Activated naive CD4-positive, alpha-beta T cell treated with anti-CD3 and anti-CD28 coated beads, Interleukin-2, amount 10 ng/mL, durations not matched to agents 7 days and 5 days (primary cell): ENCODE measurements around the gene LPCAT2.

ENCODE experiments used
- CTCF ChIA-PET: fragments of 350-600 bp; sonication (Branson Sonifier 250); formaldehyde crosslinking; loops from one replicate; lab custom pipeline; 2021; ENCODE audit warnings: antibody characterized with exemption; lab: Charles Lee
- DNase-seq: peaks from one replicate; pipeline ENCODE4 v3.0.0-alpha.2; 2020
- H3K27ac Mint-ChIP-seq: one replicate; pipeline ENCODE4 v1.8.0; 2021; ENCODE audit warnings: mild to moderate bottlenecking, moderate library complexity, mixed read lengths
- H3K27me3 Mint-ChIP-seq: one replicate; pipeline ENCODE4 v1.8.0; 2021; ENCODE audit warnings: mild to moderate bottlenecking, mixed read lengths
- H3K36me3 Mint-ChIP-seq: one replicate; pipeline ENCODE4 v1.8.0; 2021; ENCODE audit warnings: mixed read lengths
- H3K4me1 Mint-ChIP-seq: one replicate; pipeline ENCODE4 v1.8.0; 2021; ENCODE audit warnings: mixed read lengths
- H3K4me3 Mint-ChIP-seq: one replicate; pipeline ENCODE4 v1.8.0; 2021; ENCODE audit warnings: mild to moderate bottlenecking, moderate library complexity, mixed read lengths
- H3K9me3 Mint-ChIP-seq: one replicate; pipeline ENCODE4 v1.8.0; 2021; ENCODE audit warnings: mixed read lengths

Gene LPCAT2

GRCh38 chr16:55562936-55563335, 54.1 kb downstream of the LPCAT2 start:
- Mint-ChIP-seq H3K4me3 (no peak overlapping the region), H3K27me3 (peaks cover 9% of the 10 kb centered on the region), H3K27ac (no peak overlapping the region), H3K9me3 (no peaks in the 10 kb centered on the region), H3K36me3 (no peaks in the 10 kb centered on the region), H3K4me1 (no peaks in the 10 kb centered on the region)
- CTCF ChIA-PET, result no interaction called here
- DNase-seq, result no peak

DNA sequence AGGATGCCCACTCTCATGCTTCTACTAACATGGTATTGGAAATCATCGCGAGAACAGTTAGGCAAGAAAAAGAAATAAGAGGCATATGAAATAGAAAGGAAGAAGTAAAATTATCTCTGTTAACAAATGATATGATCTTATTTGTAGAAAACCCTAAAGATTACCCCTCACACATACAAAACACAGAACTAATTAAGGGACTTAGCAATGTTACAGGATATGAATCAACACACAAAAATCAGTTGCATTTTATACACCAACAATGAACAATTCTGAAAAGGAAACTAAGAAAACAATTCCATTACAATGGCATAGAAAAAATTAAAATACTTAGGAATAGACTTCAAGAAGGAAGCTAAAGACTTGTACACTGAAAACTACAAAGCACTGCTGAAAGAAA, 54.9 kb downstream of the LPCAT2 start:
- peaks cover 9% of the 10 kb centered on the region for H3K27me3 Mint-ChIP-seq
- H3K9me3 Mint-ChIP-seq, result no peaks in the 10 kb centered on the region
- no peaks in the 10 kb centered on the region for H3K36me3 Mint-ChIP-seq
- H3K27ac Mint-ChIP-seq, result no peak overlapping the region
- CTCF ChIA-PET, result no interaction called here
- no peak overlapping the region for H3K4me3 Mint-ChIP-seq
- DNase-seq, result no peak
- no peaks in the 10 kb centered on the region for H3K4me1 Mint-ChIP-seq

GRCh38 chr16:55565086-55565485, 56.2 kb downstream of the LPCAT2 start:
- Mint-ChIP-seq H3K36me3 (no peaks in the 10 kb centered on the region), H3K27me3 (peaks cover 9% of the 10 kb centered on the region), H3K4me3 (no peak overlapping the region), H3K4me1 (no peaks in the 10 kb centered on the region), H3K9me3 (no peaks in the 10 kb centered on the region), H3K27ac (no peak overlapping the region)
- DNase-seq, result no peak
- CTCF ChIA-PET, result interaction anchor here (1.0 kb wide), 1 partner anchor 14 kb away, joined by 3 read pairs; no protein-coding TSS in a partner anchor

DNA sequence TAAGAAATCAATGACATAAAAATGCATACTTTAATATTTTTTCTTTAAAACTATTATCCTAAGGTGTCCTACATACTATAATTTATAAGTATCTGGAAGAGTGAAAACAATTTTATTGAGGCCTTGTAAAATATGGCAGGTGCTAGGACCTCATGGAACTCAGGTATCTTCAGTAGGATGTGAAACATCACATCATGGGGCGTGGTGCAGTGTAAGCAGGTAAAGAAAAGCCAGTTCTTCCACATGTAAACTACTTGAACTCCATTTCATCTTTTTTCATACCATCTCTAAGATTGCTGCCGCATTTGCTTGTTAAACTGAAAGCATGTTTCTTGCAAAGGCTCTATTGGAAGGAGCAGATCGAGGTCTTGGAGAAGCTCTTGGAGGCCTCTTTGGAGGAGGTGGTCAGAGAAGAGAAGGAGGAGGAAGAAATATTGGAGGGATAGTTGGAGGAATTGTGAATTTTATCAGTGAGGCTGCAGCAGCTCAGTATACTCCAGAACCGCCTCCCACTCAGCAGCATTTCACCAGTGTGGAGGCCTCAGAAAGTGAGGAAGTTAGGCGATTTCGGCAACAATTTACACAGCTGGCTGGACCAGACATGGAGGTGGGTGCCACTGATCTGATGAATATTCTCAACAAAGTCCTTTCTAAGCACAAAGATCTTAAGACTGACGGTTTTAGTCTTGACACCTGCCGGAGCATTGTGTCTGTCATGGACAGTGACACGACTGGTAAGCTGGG, 57.7 kb downstream of the LPCAT2 start, which contains the start of gene CAPNS2:
Gene CAPNS2 (plus strand): TSS at position 253 of the 744 bp plus-strand sequence. CDS start 73 bp downstream, at position 326.
- DNase-seq, result no peak
- H3K4me1 Mint-ChIP-seq, result no peaks in the 10 kb centered on the region
- H3K27me3 Mint-ChIP-seq, result peaks cover 9% of the 10 kb centered on the region
- H3K9me3 Mint-ChIP-seq, result no peaks in the 10 kb centered on the region
- CTCF ChIA-PET, result no interaction called here
- H3K27ac Mint-ChIP-seq, result no peak within 1 kb of the TSS
- no peaks in the 10 kb centered on the region for H3K36me3 Mint-ChIP-seq
- H3K4me3 Mint-ChIP-seq, result no peak within 1 kb of the TSS

- Mint-ChIP-seq H3K36me3 (no peaks in the 10 kb centered on the region), H3K27me3 (peaks cover 9% of the 10 kb centered on the region), H3K4me1 (no peaks in the 10 kb centered on the region), H3K9me3 (no peaks in the 10 kb centered on the region), H3K27ac (no peak overlapping the region), H3K4me3 (no peak overlapping the region)
- CTCF ChIA-PET, result no interaction called here
- no peak for DNase-seq
Measured at GRCh38 chr16:55567382-55567781, 58.5 kb downstream of the LPCAT2 start.

- CTCF ChIA-PET, result no interaction called here
- H3K4me1 Mint-ChIP-seq, result no peaks in the 10 kb centered on the region
- no peak for DNase-seq
- no peaks in the 10 kb centered on the region for H3K36me3 Mint-ChIP-seq
- H3K27ac Mint-ChIP-seq, result no peak overlapping the region
- H3K27me3 Mint-ChIP-seq, result peaks cover 9% of the 10 kb centered on the region
- no peak overlapping the region for H3K4me3 Mint-ChIP-seq
- no peaks in the 10 kb centered on the region for H3K9me3 Mint-ChIP-seq
Measured at GRCh38 chr16:55568207-55568606, 59.3 kb downstream of the LPCAT2 start.

- H3K4me3 Mint-ChIP-seq, result no peak overlapping the region
- no peaks in the 10 kb centered on the region for H3K36me3 Mint-ChIP-seq
- no peaks in the 10 kb centered on the region for H3K4me1 Mint-ChIP-seq
- H3K27me3 Mint-ChIP-seq, result peaks cover 9% of the 10 kb centered on the region
- no peak overlapping the region for H3K27ac Mint-ChIP-seq
- DNase-seq, result no peak
- H3K9me3 Mint-ChIP-seq, result no peaks in the 10 kb centered on the region
- CTCF ChIA-PET, result no interaction called here
Measured at GRCh38 chr16:55569025-55569424, 60.2 kb downstream of the LPCAT2 start.

DNA sequence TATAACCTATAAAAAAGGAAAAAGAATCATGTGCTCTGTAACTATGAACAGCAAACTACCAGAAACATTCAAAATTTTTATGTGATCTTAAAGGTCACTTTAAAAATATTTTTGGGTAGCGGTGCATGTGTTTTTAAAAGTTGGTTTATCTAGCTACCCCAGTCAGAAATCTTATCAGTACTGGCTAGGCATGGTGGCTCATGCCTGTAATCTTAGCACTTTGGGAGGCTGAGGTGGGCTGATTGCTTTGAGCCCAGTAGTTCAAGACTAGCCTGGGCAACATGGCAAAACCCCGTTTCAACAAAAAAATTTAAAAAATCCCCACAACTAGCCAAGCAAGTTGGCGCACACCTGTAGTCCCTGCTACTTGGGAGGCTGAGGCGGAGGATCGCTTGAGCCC, 61.3 kb downstream of the LPCAT2 start:
- Mint-ChIP-seq H3K4me1 (no peaks in the 10 kb centered on the region), H3K4me3 (no peak overlapping the region), H3K27ac (no peak overlapping the region), H3K36me3 (no peaks in the 10 kb centered on the region), H3K9me3 (no peaks in the 10 kb centered on the region), H3K27me3 (peaks cover 9% of the 10 kb centered on the region)
- no peak for DNase-seq
- CTCF ChIA-PET, result interaction anchor here (1.9 kb wide), 1 partner anchor 105 kb away, joined by 4 read pairs; no protein-coding TSS in a partner anchor

- no peak for DNase-seq
- H3K9me3 Mint-ChIP-seq, result no peaks in the 10 kb centered on the region
- H3K27me3 Mint-ChIP-seq, result peaks cover 9% of the 10 kb centered on the region
- CTCF ChIA-PET, result interaction anchor here (1.9 kb wide), 1 partner anchor 107 kb away, joined by 4 read pairs; no protein-coding TSS in a partner anchor
- H3K27ac Mint-ChIP-seq, result no peak overlapping the region
- H3K4me1 Mint-ChIP-seq, result no peaks in the 10 kb centered on the region
- H3K36me3 Mint-ChIP-seq, result no peaks in the 10 kb centered on the region
- H3K4me3 Mint-ChIP-seq, result no peak overlapping the region
Measured at GRCh38 chr16:55571191-55571897, 62.5 kb downstream of the LPCAT2 start.

- H3K27me3 Mint-ChIP-seq, result no peaks in the 10 kb centered on the region
- no peaks in the 10 kb centered on the region for H3K9me3 Mint-ChIP-seq
- H3K4me3 Mint-ChIP-seq, result no peak overlapping the region
- no peak for DNase-seq
- CTCF ChIA-PET, result no interaction called here
- no peaks in the 10 kb centered on the region for H3K36me3 Mint-ChIP-seq
- no peak overlapping the region for H3K27ac Mint-ChIP-seq
- no peaks in the 10 kb centered on the region for H3K4me1 Mint-ChIP-seq
Measured at GRCh38 chr16:55572439-55572838, 63.6 kb downstream of the LPCAT2 start.

- DNase-seq, result no peak
- Mint-ChIP-seq H3K36me3 (no peaks in the 10 kb centered on the region), H3K9me3 (no peaks in the 10 kb centered on the region), H3K4me3 (no peak overlapping the region), H3K27ac (no peak overlapping the region), H3K27me3 (no peaks in the 10 kb centered on the region), H3K4me1 (no peaks in the 10 kb centered on the region)
- CTCF ChIA-PET, result no interaction called here
Measured at GRCh38 chr16:55574811-55575210, 65.9 kb downstream of the LPCAT2 start.

- H3K27me3 Mint-ChIP-seq, result no peaks in the 10 kb centered on the region
- H3K4me3 Mint-ChIP-seq, result no peak overlapping the region
- H3K4me1 Mint-ChIP-seq, result no peaks in the 10 kb centered on the region
- CTCF ChIA-PET, result no interaction called here
- no peak for DNase-seq
- no peak overlapping the region for H3K27ac Mint-ChIP-seq
- H3K36me3 Mint-ChIP-seq, result no peaks in the 10 kb centered on the region
- no peaks in the 10 kb centered on the region for H3K9me3 Mint-ChIP-seq
Measured at GRCh38 chr16:55575496-55575895, 66.6 kb downstream of the LPCAT2 start.

DNA sequence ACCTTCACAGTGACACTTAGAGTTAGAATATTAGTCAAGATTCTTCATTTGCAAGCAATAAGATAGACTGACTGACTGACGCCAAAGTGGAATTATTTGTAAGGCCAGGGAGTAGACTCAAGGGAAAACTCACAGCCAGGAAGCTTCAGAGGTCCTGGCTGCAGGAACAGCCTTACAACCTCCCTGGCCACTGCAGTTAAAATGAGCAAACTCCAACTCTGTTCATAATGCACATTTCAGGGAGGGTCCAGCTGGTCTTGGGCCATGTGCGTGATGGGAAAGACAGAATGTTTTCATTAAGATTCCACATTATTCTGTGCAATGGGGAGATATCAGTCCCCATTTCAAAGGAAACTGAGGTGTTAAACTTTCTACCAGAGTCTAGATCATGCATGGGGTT, 67.5 kb downstream of the LPCAT2 start:
- DNase-seq, result no peak
- no peaks in the 10 kb centered on the region for H3K36me3 Mint-ChIP-seq
- no peak overlapping the region for H3K27ac Mint-ChIP-seq
- no peak overlapping the region for H3K4me3 Mint-ChIP-seq
- no peaks in the 10 kb centered on the region for H3K9me3 Mint-ChIP-seq
- CTCF ChIA-PET, result interaction anchor here (0.7 kb wide), 1 partner anchor 595 kb away, joined by 3 read pairs; no protein-coding TSS in a partner anchor
- H3K27me3 Mint-ChIP-seq, result no peaks in the 10 kb centered on the region
- H3K4me1 Mint-ChIP-seq, result no peaks in the 10 kb centered on the region

DNA sequence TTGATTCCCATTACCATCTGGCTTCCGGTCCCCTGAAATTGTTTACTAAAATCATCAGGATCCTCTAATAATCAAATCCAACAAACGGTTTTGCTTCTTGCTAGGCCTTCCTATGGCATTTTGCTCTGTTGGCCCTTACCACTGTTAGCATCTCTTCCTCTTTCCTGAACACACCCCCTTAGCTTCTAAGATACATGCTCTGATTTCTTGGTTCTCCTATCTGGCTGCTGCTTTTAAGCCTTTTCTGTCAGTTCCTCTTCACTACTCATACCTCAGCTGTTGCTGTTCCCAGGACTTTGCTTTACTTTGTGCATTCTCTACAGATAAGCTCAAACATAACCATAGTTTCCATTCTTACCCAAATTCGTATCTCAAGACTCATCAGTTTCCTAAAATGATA, 69.0 kb downstream of the LPCAT2 start:
- no peak overlapping the region for H3K27ac Mint-ChIP-seq
- no peak overlapping the region for H3K4me3 Mint-ChIP-seq
- no peaks in the 10 kb centered on the region for H3K36me3 Mint-ChIP-seq
- no peak for DNase-seq
- H3K4me1 Mint-ChIP-seq, result no peaks in the 10 kb centered on the region
- no peaks in the 10 kb centered on the region for H3K27me3 Mint-ChIP-seq
- no peaks in the 10 kb centered on the region for H3K9me3 Mint-ChIP-seq
- CTCF ChIA-PET, result no interaction called here

DNA sequence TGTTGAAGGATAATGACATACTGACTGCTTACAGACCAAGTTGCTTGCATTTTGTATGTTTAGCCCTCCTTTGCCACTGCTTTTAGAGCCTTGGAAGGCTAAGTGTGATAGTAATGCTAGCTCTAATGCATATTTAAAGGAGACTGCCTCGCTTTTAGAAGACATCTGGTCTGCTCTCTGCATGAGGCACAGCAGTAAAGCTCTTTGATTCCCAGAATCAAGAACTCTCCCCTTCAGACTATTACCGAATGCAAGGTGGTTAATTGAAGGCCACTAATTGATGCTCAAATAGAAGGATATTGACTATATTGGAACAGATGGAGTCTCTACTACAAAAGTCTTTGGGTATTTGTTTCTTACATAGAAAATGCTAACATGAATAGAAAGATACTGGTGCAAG, 76.8 kb downstream of the LPCAT2 start:
- H3K9me3 Mint-ChIP-seq, result no peaks in the 10 kb centered on the region
- no peak overlapping the region for H3K27ac Mint-ChIP-seq
- no peaks in the 10 kb centered on the region for H3K4me1 Mint-ChIP-seq
- no peak for DNase-seq
- no peaks in the 10 kb centered on the region for H3K27me3 Mint-ChIP-seq
- CTCF ChIA-PET, result no interaction called here
- H3K4me3 Mint-ChIP-seq, result no peak overlapping the region
- no peaks in the 10 kb centered on the region for H3K36me3 Mint-ChIP-seq
